ENCODE results near the gene MTLN. TPM values are rescaled to one million over a fixed set of nuclear protein-coding genes. Genes with fewer than 3 reads are reported as not detected.

Gene MTLN
- total and polyA plus RNA-seq, 10 of the 15 experiments (the other 5 are each of a cell fraction or from before 2014, with no cell fraction given): 6.6 to 140 (median 60.4) TPM

DNA sequence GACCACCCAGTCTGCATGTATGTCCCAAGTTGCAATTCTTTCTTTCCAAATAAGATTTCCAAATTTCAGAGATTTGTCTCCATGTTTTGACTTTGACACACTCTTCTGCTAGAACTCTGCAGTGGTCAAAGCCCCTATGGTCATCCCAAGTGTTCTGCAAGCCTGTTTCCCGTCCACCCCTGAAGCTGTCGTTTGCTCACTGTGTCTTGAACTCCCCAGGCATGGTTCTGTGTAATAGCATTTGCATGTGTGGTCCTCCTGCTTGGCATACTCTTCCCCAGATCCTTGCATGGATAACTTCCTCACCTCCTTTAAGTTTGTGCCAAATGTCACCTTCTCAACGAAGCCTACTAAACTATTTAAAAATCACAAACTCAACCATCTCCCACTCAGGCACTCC is 3.9 kb upstream of the MTLN start (continued):
- TF ChIP-seq, protein P1, sequence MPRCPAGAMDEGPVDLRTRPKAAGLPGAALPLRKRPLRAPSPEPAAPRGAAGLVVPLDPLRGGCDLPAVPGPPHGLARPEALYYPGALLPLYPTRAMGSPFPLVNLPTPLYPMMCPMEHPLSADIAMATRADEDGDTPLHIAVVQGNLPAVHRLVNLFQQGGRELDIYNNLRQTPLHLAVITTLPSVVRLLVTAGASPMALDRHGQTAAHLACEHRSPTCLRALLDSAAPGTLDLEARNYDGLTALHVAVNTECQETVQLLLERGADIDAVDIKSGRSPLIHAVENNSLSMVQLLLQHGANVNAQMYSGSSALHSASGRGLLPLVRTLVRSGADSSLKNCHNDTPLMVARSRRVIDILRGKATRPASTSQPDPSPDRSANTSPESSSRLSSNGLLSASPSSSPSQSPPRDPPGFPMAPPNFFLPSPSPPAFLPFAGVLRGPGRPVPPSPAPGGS (IDR thresholded peaks at IDR 0.05; ENCODE audit: borderline replicate concordance, insufficient read depth, low read depth, low read length, poor library complexity, severe bottlenecking): no peak

DNA sequence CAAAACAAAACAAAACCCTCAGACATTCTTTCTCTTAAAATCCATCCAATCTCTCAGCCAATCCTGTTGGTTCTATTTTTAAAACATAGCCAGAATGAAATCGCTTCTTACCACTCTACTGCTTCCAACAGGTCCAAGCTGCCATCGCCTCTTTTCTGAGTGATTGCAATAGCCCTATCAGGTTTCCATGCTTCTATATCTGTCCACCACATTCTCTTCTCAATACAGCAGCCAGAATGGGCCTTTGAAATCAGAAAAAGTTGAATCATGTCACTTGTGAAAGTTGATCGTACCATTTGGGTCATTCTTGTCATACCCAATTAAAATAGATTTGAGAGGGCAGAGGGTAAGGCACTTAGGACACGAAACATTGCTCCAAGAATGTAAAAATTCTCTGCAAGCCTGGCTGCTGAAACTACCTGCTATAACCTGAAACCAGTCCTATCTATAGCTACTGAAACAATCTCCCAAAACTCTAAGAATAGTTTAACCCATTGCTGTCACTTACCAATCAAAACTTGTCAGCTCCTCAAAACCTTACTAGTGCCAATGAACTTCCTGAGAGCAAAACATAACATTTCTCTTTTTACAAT is 3.3 kb upstream of the MTLN start:
- CTCF ChIA-PET: no interaction called here
- Histone ChIP-seq H3K4me2 (ENCODE audit: control insufficient read depth, insufficient read depth) (no peak overlapping the region), H3K27me3 (replicated peaks in 1 of 2; ENCODE audit: control insufficient read depth in 2 of 2, insufficient read depth in 2 of 2, low read length in 1 of 2) (no peaks in the 10 kb centered on the region), H3K4me3 (no peak overlapping the region), H3K36me3 (ENCODE audit: control insufficient read depth in 2 of 2, insufficient read depth in 2 of 2, low read length in 1 of 2) (no peaks in the 10 kb centered on the region), H3K9ac (ENCODE audit: control insufficient read depth, insufficient read depth, low read length) (no peak overlapping the region), H3K4me1 (ENCODE audit: control insufficient read depth, insufficient read depth, low read length) (no peaks in the 10 kb centered on the region; the same call in 1 of the 2 replicates), H4K20me1 (ENCODE audit: control insufficient read depth, insufficient read depth) (no peaks in the 10 kb centered on the region), H3K9me3 (replicated peaks; ENCODE audit: control insufficient read depth, insufficient read depth, low read length) (peaks cover 2% of the 10 kb centered on the region; the same call in 1 of the 3 replicates), H3K79me2 (ENCODE audit: control insufficient read depth, insufficient read depth, low read length) (peaks cover 12% of the 10 kb centered on the region), H2AFZ (ENCODE audit: control insufficient read depth, low read depth, low read length) (no peak overlapping the region), H3K27ac (ENCODE audit: control insufficient read depth, insufficient read depth) (no peak overlapping the region)
- TF ChIP-seq, protein P2, sequence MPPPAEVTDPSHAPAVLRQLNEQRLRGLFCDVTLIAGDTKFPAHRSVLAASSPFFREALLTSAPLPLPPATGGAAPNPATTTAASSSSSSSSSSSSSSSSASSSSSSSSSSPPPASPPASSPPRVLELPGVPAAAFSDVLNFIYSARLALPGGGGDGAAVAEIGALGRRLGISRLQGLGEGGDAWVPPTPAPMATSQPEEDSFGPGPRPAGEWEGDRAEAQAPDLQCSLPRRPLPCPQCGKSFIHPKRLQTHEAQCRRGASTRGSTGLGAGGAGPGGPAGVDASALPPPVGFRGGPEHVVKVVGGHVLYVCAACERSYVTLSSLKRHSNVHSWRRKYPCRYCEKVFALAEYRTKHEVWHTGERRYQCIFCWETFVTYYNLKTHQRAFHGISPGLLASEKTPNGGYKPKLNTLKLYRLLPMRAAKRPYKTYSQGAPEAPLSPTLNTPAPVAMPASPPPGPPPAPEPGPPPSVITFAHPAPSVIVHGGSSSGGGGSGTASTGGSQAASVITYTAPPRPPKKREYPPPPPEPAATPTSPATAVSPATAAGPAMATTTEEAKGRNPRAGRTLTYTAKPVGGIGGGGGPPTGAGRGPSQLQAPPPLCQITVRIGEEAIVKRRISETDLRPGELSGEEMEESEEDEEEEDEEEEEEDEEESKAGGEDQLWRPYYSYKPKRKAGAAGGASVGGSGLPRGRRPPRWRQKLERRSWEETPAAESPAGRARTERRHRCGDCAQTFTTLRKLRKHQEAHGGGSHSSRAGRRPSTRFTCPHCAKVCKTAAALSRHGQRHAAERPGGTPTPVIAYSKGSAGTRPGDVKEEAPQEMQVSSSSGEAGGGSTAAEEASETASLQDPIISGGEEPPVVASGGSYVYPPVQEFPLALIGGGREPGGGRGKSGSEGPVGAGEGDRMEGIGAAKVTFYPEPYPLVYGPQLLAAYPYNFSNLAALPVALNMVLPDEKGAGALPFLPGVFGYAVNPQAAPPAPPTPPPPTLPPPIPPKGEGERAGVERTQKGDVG (CRISPR knock-in tag; IDR thresholded peaks at IDR 0.05): no peak
- TF ChIP-seq POLR2AphosphoS2 (IDR thresholded peaks at IDR 0.05; ENCODE audit: low read depth, low read length): no peak
- TF ChIP-seq, protein P3, sequence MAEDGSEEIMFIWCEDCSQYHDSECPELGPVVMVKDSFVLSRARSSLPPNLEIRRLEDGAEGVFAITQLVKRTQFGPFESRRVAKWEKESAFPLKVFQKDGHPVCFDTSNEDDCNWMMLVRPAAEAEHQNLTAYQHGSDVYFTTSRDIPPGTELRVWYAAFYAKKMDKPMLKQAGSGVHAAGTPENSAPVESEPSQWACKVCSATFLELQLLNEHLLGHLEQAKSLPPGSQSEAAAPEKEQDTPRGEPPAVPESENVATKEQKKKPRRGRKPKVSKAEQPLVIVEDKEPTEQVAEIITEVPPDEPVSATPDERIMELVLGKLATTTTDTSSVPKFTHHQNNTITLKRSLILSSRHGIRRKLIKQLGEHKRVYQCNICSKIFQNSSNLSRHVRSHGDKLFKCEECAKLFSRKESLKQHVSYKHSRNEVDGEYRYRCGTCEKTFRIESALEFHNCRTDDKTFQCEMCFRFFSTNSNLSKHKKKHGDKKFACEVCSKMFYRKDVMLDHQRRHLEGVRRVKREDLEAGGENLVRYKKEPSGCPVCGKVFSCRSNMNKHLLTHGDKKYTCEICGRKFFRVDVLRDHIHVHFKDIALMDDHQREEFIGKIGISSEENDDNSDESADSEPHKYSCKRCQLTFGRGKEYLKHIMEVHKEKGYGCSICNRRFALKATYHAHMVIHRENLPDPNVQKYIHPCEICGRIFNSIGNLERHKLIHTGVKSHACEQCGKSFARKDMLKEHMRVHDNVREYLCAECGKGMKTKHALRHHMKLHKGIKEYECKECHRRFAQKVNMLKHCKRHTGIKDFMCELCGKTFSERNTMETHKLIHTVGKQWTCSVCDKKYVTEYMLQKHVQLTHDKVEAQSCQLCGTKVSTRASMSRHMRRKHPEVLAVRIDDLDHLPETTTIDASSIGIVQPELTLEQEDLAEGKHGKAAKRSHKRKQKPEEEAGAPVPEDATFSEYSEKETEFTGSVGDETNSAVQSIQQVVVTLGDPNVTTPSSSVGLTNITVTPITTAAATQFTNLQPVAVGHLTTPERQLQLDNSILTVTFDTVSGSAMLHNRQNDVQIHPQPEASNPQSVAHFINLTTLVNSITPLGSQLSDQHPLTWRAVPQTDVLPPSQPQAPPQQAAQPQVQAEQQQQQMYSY (CRISPR knock-in tag; IDR thresholded peaks at IDR 0.05): no peak
- TF ChIP-seq, protein P4, sequence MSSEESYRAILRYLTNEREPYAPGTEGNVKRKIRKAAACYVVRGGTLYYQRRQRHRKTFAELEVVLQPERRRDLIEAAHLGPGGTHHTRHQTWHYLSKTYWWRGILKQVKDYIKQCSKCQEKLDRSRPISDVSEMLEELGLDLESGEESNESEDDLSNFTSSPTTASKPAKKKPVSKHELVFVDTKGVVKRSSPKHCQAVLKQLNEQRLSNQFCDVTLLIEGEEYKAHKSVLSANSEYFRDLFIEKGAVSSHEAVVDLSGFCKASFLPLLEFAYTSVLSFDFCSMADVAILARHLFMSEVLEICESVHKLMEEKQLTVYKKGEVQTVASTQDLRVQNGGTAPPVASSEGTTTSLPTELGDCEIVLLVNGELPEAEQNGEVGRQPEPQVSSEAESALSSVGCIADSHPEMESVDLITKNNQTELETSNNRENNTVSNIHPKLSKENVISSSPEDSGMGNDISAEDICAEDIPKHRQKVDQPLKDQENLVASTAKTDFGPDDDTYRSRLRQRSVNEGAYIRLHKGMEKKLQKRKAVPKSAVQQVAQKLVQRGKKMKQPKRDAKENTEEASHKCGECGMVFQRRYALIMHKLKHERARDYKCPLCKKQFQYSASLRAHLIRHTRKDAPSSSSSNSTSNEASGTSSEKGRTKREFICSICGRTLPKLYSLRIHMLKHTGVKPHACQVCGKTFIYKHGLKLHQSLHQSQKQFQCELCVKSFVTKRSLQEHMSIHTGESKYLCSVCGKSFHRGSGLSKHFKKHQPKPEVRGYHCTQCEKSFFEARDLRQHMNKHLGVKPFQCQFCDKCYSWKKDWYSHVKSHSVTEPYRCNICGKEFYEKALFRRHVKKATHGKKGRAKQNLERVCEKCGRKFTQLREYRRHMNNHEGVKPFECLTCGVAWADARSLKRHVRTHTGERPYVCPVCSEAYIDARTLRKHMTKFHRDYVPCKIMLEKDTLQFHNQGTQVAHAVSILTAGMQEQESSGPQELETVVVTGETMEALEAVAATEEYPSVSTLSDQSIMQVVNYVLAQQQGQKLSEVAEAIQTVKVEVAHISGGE (CRISPR knock-in tag; IDR thresholded peaks at IDR 0.05): no peak
- RAD21 ChIA-PET (ENCODE audit: unreplicated experiment): interaction anchor here (0.9 kb wide), 1 partner anchor 667 kb away, joined by 3 read pairs; no protein-coding TSS in a partner anchor
- intact Hi-C loops (cut with micrococcal nuclease; ENCODE audit: unreplicated experiment) (no loop called here), in situ Hi-C loops (cut with MboI) (no loop called here)
- DNase-seq (ENCODE audit: low read depth, low spot score): no peak
- WGBS (ENCODE audit: insufficient coverage, insufficient replicate concordance, low lambda C conversion rate, missing lambda C conversion rate): 32% methylated on average over 4 of the region's 4 CpGs
- POLR2A ChIA-PET: no interaction called here
- no peak for ATAC-seq
- SMC1A ChIA-PET (ENCODE audit: uncharacterized antibody, unreplicated experiment): no interaction called here
- BruUV-seq (replicated peaks): no TSS peak
- FAIRE-seq: no peak

Data from GM12878 (cell line).